HG02852 (cell line): ENCODE measurements around the gene N4BP2.

Experiments
- ATAC-seq: cut with Tn5 transposase; IDR thresholded peaks from one replicate; pipeline ENCODE4 v1.9.1; 2021; ENCODE audit warnings: mild to moderate bottlenecking, moderate library complexity; ENCODE audit not compliant: unreplicated experiment

Gene N4BP2

GRCh38 chr4:40149960-40150385 lies 93.3 kb downstream of the N4BP2 start:
- no peak for ATAC-seq

GRCh38 chr4:40150932-40151331 lies 94.3 kb downstream of the N4BP2 start:
- no peak for ATAC-seq

- ATAC-seq: no peak
These were observed 96.0 kb downstream of the N4BP2 start for GRCh38 chr4:40152637-40153036.

GRCh38 chr4:40157436-40157835 lies 100.8 kb downstream of the N4BP2 start:
- no peak for ATAC-seq

- ATAC-seq: no peak
These were observed 103.6 kb downstream of the N4BP2 start for GRCh38 chr4:40160258-40160657.

GRCh38 chr4:40164459-40164858 lies 107.8 kb downstream of the N4BP2 start:
- no peak for ATAC-seq

- no peak for ATAC-seq
These were observed 109.3 kb downstream of the N4BP2 start for GRCh38 chr4:40165916-40166315.

- no peak for ATAC-seq
These were observed 111.4 kb downstream of the N4BP2 start for GRCh38 chr4:40168070-40168469.

- no peak for ATAC-seq
These were observed 113.9 kb downstream of the N4BP2 start for GRCh38 chr4:40170588-40170987.

GRCh38 chr4:40173470-40173875 lies 116.8 kb downstream of the N4BP2 start:
- ATAC-seq: peak; percentile 82

- no peak for ATAC-seq
These were observed 120.0 kb downstream of the N4BP2 start for GRCh38 chr4:40176602-40177001.

GRCh38 chr4:40177591-40177990 lies 120.9 kb downstream of the N4BP2 start:
- ATAC-seq: no peak

- no peak for ATAC-seq
These were observed 122.0 kb downstream of the N4BP2 start for GRCh38 chr4:40178672-40179071.

GRCh38 chr4:40179360-40179759 lies 122.7 kb downstream of the N4BP2 start:
- no peak for ATAC-seq

GRCh38 chr4:40180356-40180755 lies 123.7 kb downstream of the N4BP2 start:
- ATAC-seq: no peak

- ATAC-seq: no peak
These were observed 125.4 kb downstream of the N4BP2 start for GRCh38 chr4:40182001-40182400.

- ATAC-seq: no peak
These were observed 126.3 kb downstream of the N4BP2 start for GRCh38 chr4:40182954-40183353.

- ATAC-seq: no peak
These were observed 127.2 kb downstream of the N4BP2 start for GRCh38 chr4:40183615-40184411.

- ATAC-seq: peak; percentile 45
These were observed 129.4 kb downstream of the N4BP2 start for GRCh38 chr4:40185830-40186664.

GRCh38 chr4:40186665-40187014 lies 130.0 kb downstream of the N4BP2 start:
- ATAC-seq: no peak

- no peak for ATAC-seq
These were observed 130.8 kb downstream of the N4BP2 start for GRCh38 chr4:40187386-40187906.

GRCh38 chr4:40190019-40190418 lies 133.4 kb downstream of the N4BP2 start:
- ATAC-seq: no peak
